ENCODE measurements around the gene SCFD2. TPM values are rescaled to one million over a fixed set of nuclear protein-coding genes. Genes with fewer than 3 reads are reported as not detected.

SCFD2 gene
- total and polyA plus RNA-seq, 10 of the 15 experiments (the other 5 are each of a cell fraction or from before 2014, with no cell fraction given): 4.8 to 37.6 (median 24.9) TPM

- no peak overlapping the region for H3K4me3 ChIP-seq
- H3K9me3 ChIP-seq (replicated peaks; ENCODE audit: control insufficient read depth, insufficient read depth, low read length): no peaks in the 10 kb centered on the region
- no peaks in the 10 kb centered on the region for H3K27me3 ChIP-seq (replicated peaks in 1 of 2; ENCODE audit: control insufficient read depth in 2 of 2, insufficient read depth in 2 of 2, low read length in 1 of 2)
- H3K79me2 ChIP-seq (ENCODE audit: control insufficient read depth, insufficient read depth, low read length): no peaks in the 10 kb centered on the region
- ChIA-PET CTCF (interaction anchor here (0.6 to 0.9 kb wide), 3 partner anchors 17 to 355 kb away, joined by 3 read pairs; partner anchors contain the start of gene SCFD2), SMC1A (ENCODE audit: uncharacterized antibody, unreplicated experiment) (interaction anchor here (0.6 to 2.3 kb wide), 7 partner anchors 8 to 695 kb away, joined by 3 to 7 read pairs (median 3); no protein-coding TSS in a partner anchor), RAD21 (ENCODE audit: unreplicated experiment) (no interaction called here), POLR2A (no interaction called here)
- H3K9ac ChIP-seq (ENCODE audit: control insufficient read depth, insufficient read depth, low read length): no peak overlapping the region
- ATAC-seq (no peak), FAIRE-seq (no peak), DNase-seq (ENCODE audit: low read depth, low spot score) (no peak)
- TF ChIP-seq CREB1 (IDR thresholded peaks at IDR 0.05; ENCODE audit: low read depth) (no peak), NR2C1 (IDR thresholded peaks at IDR 0.05) (no peak), RB1 (IDR thresholded peaks at IDR 0.05; ENCODE audit: borderline replicate concordance) (no peak), RFX5 (IDR thresholded peaks at IDR 0.05; ENCODE audit: low read depth, low read length) (no peak), SIX5 (IDR thresholded peaks at IDR 0.05; ENCODE audit: low read depth, low read length, severe bottlenecking) (no peak), RUNX3 (IDR thresholded peaks at IDR 0.05; ENCODE audit: low read length) (no peak)
- TF ChIP-seq, protein P1, sequence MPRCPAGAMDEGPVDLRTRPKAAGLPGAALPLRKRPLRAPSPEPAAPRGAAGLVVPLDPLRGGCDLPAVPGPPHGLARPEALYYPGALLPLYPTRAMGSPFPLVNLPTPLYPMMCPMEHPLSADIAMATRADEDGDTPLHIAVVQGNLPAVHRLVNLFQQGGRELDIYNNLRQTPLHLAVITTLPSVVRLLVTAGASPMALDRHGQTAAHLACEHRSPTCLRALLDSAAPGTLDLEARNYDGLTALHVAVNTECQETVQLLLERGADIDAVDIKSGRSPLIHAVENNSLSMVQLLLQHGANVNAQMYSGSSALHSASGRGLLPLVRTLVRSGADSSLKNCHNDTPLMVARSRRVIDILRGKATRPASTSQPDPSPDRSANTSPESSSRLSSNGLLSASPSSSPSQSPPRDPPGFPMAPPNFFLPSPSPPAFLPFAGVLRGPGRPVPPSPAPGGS (IDR thresholded peaks at IDR 0.05; ENCODE audit: borderline replicate concordance, insufficient read depth, low read depth, low read length, poor library complexity, severe bottlenecking): no peak
- no peaks in the 10 kb centered on the region for H4K20me1 ChIP-seq (ENCODE audit: control insufficient read depth, insufficient read depth)
- intact Hi-C loops (cut with micrococcal nuclease; ENCODE audit: unreplicated experiment) (loop anchor here (10.0 kb wide), 4 partner anchors 373 to 793 kb away; no protein-coding TSS in a partner anchor), in situ Hi-C loops (cut with MboI) (loop anchor here (10.0 kb wide), 1 partner anchor 1213 kb away; the partner anchor contains the start of gene PDGFRA)
- peaks cover 16% of the 10 kb centered on the region; the same call in 1 of the 2 replicates for H3K4me1 ChIP-seq (ENCODE audit: control insufficient read depth, insufficient read depth, low read length)
- WGBS (ENCODE audit: insufficient coverage, insufficient replicate concordance, low lambda C conversion rate, missing lambda C conversion rate): 44% methylated on average over 2 of the region's 2 CpGs
- H3K27ac ChIP-seq (ENCODE audit: control insufficient read depth, insufficient read depth): no peak overlapping the region
- no TSS peak for BruUV-seq (replicated peaks)
- H2AFZ ChIP-seq (ENCODE audit: control insufficient read depth, low read depth, low read length): peak overlapping the region; percentile 25; the same call in 1 of the 2 replicates
- no peak overlapping the region for H3K4me2 ChIP-seq (ENCODE audit: control insufficient read depth, insufficient read depth)
- no peaks in the 10 kb centered on the region for H3K36me3 ChIP-seq (ENCODE audit: control insufficient read depth in 2 of 2, insufficient read depth in 2 of 2, low read length in 1 of 2)
Observed at GRCh38 chr4:53011259-53011905, 354.5 kb downstream of the SCFD2 start.
